Keratinocyte (primary cell): ENCODE measurements around the gene ANGPTL2. TPM values are rescaled to one million over a fixed set of nuclear protein-coding genes. Genes with fewer than 3 reads are reported as not detected.

Experiments used
- DNase-seq: peaks from one replicate; pipeline ENCODE4 v3.0.0-alpha.2; 2011; ENCODE audit warnings: low read depth, missing footprints, low spot score
- FAIRE-seq: peaks from 2 replicates; lab custom pipeline; 2011; peaks lifted over from hg19 to GRCh38; lab: Jason Lieb, UNC
- H2AFZ ChIP-seq: 2 replicates; pipeline ENCODE4 v1.6.0; 2012; ENCODE audit warnings: low read length, control low read depth, inconsistent platforms; ENCODE audit not compliant: control insufficient read depth
- H3K27ac ChIP-seq: 2 replicates; pipeline ENCODE4 v1.5.1; 2011; ENCODE audit warnings: low read length; ENCODE audit not compliant: control insufficient read depth, insufficient read depth
- H3K27me3 ChIP-seq: 3 replicates; pipeline ENCODE4 v1.6.0; 2011; ENCODE audit warnings: low read length; ENCODE audit not compliant: control insufficient read depth, insufficient read depth; ENCODE audit errors: extremely low read depth
- H3K36me3 ChIP-seq, 2 experiments: 2 replicates in 1 of 2; 3 replicates in 1 of 2; pipeline ENCODE4 v1.5.1; 2011; ENCODE audit warnings: low read length in 2 of 2, mild to moderate bottlenecking in 1 of 2; ENCODE audit not compliant: control insufficient read depth in 2 of 2, insufficient read depth in 2 of 2; ENCODE audit errors: extremely low read depth in 1 of 2
- H3K4me1 ChIP-seq: 3 replicates; pipeline ENCODE4 v1.5.1; 2011; ENCODE audit warnings: low read length; ENCODE audit not compliant: control insufficient read depth, insufficient read depth; ENCODE audit errors: extremely low read depth
- H3K4me2 ChIP-seq: 3 replicates; pipeline ENCODE4 v1.6.0; 2011; ENCODE audit warnings: low read depth, low read length; ENCODE audit not compliant: control insufficient read depth, insufficient read depth; ENCODE audit errors: extremely low read depth
- H3K4me3 ChIP-seq, 3 experiments: fragments of 200-600 bp in 1 of 3; sonication (generic) in 1 of 3; 2 replicates in 2 of 3; 3 replicates in 1 of 3; pipeline ENCODE4 v1.5.1; 2011 to 2016; ENCODE audit warnings: low read length in 3 of 3, mild to moderate bottlenecking in 3 of 3, control low read depth in 2 of 3, inconsistent platforms in 1 of 3, low read depth in 1 of 3, mixed read lengths in 1 of 3, mixed run types in 1 of 3, moderate library complexity in 1 of 3; ENCODE audit not compliant: control insufficient read depth in 2 of 3, insufficient read depth in 2 of 3; ENCODE audit errors: extremely low read depth in 1 of 3
- H3K79me2 ChIP-seq: 2 replicates; pipeline ENCODE4 v1.6.0; 2012; ENCODE audit warnings: low read length; ENCODE audit not compliant: control insufficient read depth, insufficient read depth
- H3K9ac ChIP-seq: 3 replicates; pipeline ENCODE4 v1.6.0; 2011; ENCODE audit warnings: low read length; ENCODE audit not compliant: control insufficient read depth, insufficient read depth; ENCODE audit errors: extremely low read depth
- H3K9me1 ChIP-seq: 3 replicates; pipeline ENCODE4 v1.6.0; 2011; ENCODE audit warnings: low read length; ENCODE audit not compliant: control insufficient read depth, insufficient read depth; ENCODE audit errors: extremely low read depth
- H3K9me3 ChIP-seq: 2 replicates; pipeline ENCODE4 v1.5.1; 2012; ENCODE audit warnings: low read depth, low read length; ENCODE audit not compliant: control insufficient read depth
- H4K20me1 ChIP-seq: 3 replicates; pipeline ENCODE4 v1.6.0; 2011; ENCODE audit warnings: low read length; ENCODE audit not compliant: control insufficient read depth, insufficient read depth; ENCODE audit errors: extremely low read depth
- EZH2 ChIP-seq: IDR thresholded peaks from one replicate; pipeline ENCODE4 v1.6.1; 2012; ENCODE audit warnings: inconsistent platforms, mild to moderate bottlenecking, low read length, moderate library complexity
- dilution Hi-C: fragments of 300-500 bp; cut with MboI; formaldehyde crosslinking; loops from one replicate; pipeline ENCODE4 v1.7.0; 2020; ENCODE audit warnings: low sequenced_read_pairs; ENCODE audit not compliant: extremely low pct_ligation_motif_present
- polyA plus RNA-seq, 5 experiments: library from polyadenylated mRNA; depleted of rRNA in 3 of 5; stranded (reverse) in 3 of 5; stranded (forward) in 1 of 5; unstranded in 1 of 5; fragments of >200 nt; gene quantifications; 1 replicate in 1 of 5; 2 replicates in 3 of 5; 3 replicates in 1 of 5; pipeline versions ENCODE4 v1.2.1 to v1.2.3, GENCODE V29; 2011 to 2012; ENCODE audit warnings: missing spikeins in 2 of 5, low read depth in 1 of 5, low replicate concordance in 1 of 5
- TF ChIP-seq, protein P1 (sequence below), 3 experiments: IDR thresholded peaks in 1 of 3; conservative IDR thresholded peaks in 1 of 3; optimal IDR thresholded peaks in 1 of 3; 2 replicates in 2 of 3; 3 replicates in 1 of 3; pipeline versions ENCODE3 to v1.5.1; 2011; ENCODE audit warnings: low read length in 3 of 3, mild to moderate bottlenecking in 3 of 3, moderate library complexity in 2 of 3, control low read depth in 1 of 3, inconsistent platforms in 1 of 3; ENCODE audit not compliant: insufficient read depth in 2 of 3; ENCODE audit errors: extremely low read depth in 1 of 3

The ANGPTL2 gene
- polyA plus RNA-seq, 1 donor (not counting 4 experiments of a cell fraction or from before 2014, with no cell fraction given), result 0.18 TPM

DNA sequence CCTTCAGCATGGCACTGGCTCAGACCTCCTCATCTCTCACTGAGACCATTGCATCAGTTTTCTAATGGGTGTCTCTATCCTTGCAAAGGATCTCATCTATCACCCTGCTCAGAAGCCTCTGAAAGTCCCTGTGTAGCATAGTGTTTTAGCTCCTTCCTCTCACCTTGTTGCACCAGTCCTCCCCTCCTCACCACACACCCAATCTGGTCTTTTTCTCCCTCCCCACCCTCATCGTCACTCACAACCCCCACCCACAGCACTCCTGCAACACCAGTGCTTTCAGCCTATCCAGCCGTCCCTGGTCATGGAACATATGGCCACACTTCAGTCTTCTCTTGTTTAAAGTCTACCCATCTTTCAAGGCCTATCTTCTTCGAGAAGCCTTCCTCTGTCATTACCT lies 74.5 kb downstream of the ANGPTL2 start:
- DNase-seq (no peak), FAIRE-seq (no peak)
- H2AFZ ChIP-seq, result no peak overlapping the region
- peaks cover 16% of the 10 kb centered on the region for H3K4me1 ChIP-seq
- H3K27me3 ChIP-seq, result no peaks in the 10 kb centered on the region
- H3K4me2 ChIP-seq, result no peak overlapping the region
- H3K9me1 ChIP-seq, result no peaks in the 10 kb centered on the region
- dilution Hi-C loops, result no loop called here
- H3K9ac ChIP-seq, result no peak overlapping the region
- no peak overlapping the region for H3K27ac ChIP-seq
- no peaks in the 10 kb centered on the region for H3K36me3 ChIP-seq
- H3K9me3 ChIP-seq, result no peaks in the 10 kb centered on the region
- TF ChIP-seq EZH2, result no peak
- TF ChIP-seq, protein P1, sequence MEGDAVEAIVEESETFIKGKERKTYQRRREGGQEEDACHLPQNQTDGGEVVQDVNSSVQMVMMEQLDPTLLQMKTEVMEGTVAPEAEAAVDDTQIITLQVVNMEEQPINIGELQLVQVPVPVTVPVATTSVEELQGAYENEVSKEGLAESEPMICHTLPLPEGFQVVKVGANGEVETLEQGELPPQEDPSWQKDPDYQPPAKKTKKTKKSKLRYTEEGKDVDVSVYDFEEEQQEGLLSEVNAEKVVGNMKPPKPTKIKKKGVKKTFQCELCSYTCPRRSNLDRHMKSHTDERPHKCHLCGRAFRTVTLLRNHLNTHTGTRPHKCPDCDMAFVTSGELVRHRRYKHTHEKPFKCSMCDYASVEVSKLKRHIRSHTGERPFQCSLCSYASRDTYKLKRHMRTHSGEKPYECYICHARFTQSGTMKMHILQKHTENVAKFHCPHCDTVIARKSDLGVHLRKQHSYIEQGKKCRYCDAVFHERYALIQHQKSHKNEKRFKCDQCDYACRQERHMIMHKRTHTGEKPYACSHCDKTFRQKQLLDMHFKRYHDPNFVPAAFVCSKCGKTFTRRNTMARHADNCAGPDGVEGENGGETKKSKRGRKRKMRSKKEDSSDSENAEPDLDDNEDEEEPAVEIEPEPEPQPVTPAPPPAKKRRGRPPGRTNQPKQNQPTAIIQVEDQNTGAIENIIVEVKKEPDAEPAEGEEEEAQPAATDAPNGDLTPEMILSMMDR (optimal IDR thresholded peaks at IDR 0.05 in 1 of 3, IDR thresholded peaks at IDR 0.05 in 1 of 3, conservative IDR thresholded peaks at IDR 0.05 in 1 of 3; ENCODE audit: extremely low read depth in 1 of 3, insufficient read depth in 2 of 3, low read length in 3 of 3), result no peak
- H3K79me2 ChIP-seq, result no peaks in the 10 kb centered on the region
- H3K4me3 ChIP-seq, result no peak overlapping the region
- no peaks in the 10 kb centered on the region for H4K20me1 ChIP-seq

GRCh38 chr9:127045148-127045547 lies 77.3 kb downstream of the ANGPTL2 start:
- TF ChIP-seq, protein P1 (optimal IDR thresholded peaks at IDR 0.05 in 1 of 3, IDR thresholded peaks at IDR 0.05 in 1 of 3, conservative IDR thresholded peaks at IDR 0.05 in 1 of 3; ENCODE audit: extremely low read depth in 1 of 3, insufficient read depth in 2 of 3, low read length in 3 of 3), result no peak
- no peak for TF ChIP-seq EZH2
- DNase-seq (no peak), FAIRE-seq (no peak)
- H3K27me3 ChIP-seq, result no peaks in the 10 kb centered on the region
- no peaks in the 10 kb centered on the region for H4K20me1 ChIP-seq
- dilution Hi-C loops, result no loop called here
- H3K9me1 ChIP-seq, result no peaks in the 10 kb centered on the region
- H3K4me3 ChIP-seq, result no peak overlapping the region
- no peak overlapping the region for H3K9ac ChIP-seq
- H3K4me2 ChIP-seq, result no peak overlapping the region
- no peaks in the 10 kb centered on the region for H3K79me2 ChIP-seq
- H3K36me3 ChIP-seq, result no peaks in the 10 kb centered on the region
- H3K9me3 ChIP-seq, result no peaks in the 10 kb centered on the region
- peaks cover 16% of the 10 kb centered on the region for H3K4me1 ChIP-seq
- H3K27ac ChIP-seq, result no peak overlapping the region
- no peak overlapping the region for H2AFZ ChIP-seq
